HepG2 (cell line): Measurements from ENCODE around the gene NRL. TPM values are rescaled to one million over a fixed set of nuclear protein-coding genes. Genes with fewer than 3 reads are reported as not detected.

Experiments
- AGO1 ChIP-seq: fragments of 200-400 bp; formaldehyde crosslinking; IDR thresholded peaks from 2 replicates; pipeline ENCODE4 v1.6.1; 2017; ENCODE audit warnings: mild to moderate bottlenecking, low read depth, low read length, moderate library complexity; ENCODE audit not compliant: poor library complexity, severe bottlenecking
- FOXP4 ChIP-seq: sonication (generic); formaldehyde crosslinking; IDR thresholded peaks from 2 replicates; pipeline ENCODE4 v1.4.0; 2020; ENCODE audit warnings: missing genetic modification reagents
- GATA4 ChIP-seq: sonication (generic); IDR thresholded peaks from 2 replicates; pipeline ENCODE4 v1.6.1; 2016; ENCODE audit warnings: antibody characterized with exemption, low read depth, borderline replicate concordance
- GLMP ChIP-seq: sonication (generic); formaldehyde crosslinking; IDR thresholded peaks from 2 replicates; pipeline ENCODE4 v1.9.0; 2021; ENCODE audit warnings: missing genetic modification reagents, mild to moderate bottlenecking, borderline replicate concordance
- PRPF4 ChIP-seq: fragments of 200-400 bp; formaldehyde crosslinking; IDR thresholded peaks from 2 replicates; pipeline ENCODE4 v1.6.1; 2016; ENCODE audit warnings: low read length, low read depth; ENCODE audit not compliant: poor library complexity, severe bottlenecking
- TBX2 ChIP-seq: sonication (generic); formaldehyde crosslinking; IDR thresholded peaks from 2 replicates; pipeline ENCODE4 v1.5.0; 2020; ENCODE audit warnings: missing genetic modification reagents, mild to moderate bottlenecking, borderline replicate concordance
- TBX3 ChIP-seq: fragments of 450-650 bp; IDR thresholded peaks from 2 replicates; pipeline ENCODE4 v1.6.1; 2017; ENCODE audit warnings: antibody characterized with exemption, mild to moderate bottlenecking, inconsistent platforms, borderline replicate concordance
- ZNF292 ChIP-seq: sonication (generic); formaldehyde crosslinking; IDR thresholded peaks from 2 replicates; pipeline ENCODE4 v1.8.1; 2022; ENCODE audit warnings: mild to moderate bottlenecking, low read depth, missing genetic modification reagents, borderline replicate concordance
- ZNF383 ChIP-seq: sonication (generic); formaldehyde crosslinking; IDR thresholded peaks from 2 replicates; pipeline ENCODE4 v1.4.0; 2020; ENCODE audit warnings: missing genetic modification reagents, mild to moderate bottlenecking, borderline replicate concordance
- ZNF441 ChIP-seq: sonication (generic); formaldehyde crosslinking; IDR thresholded peaks from 2 replicates; pipeline ENCODE4 v1.7.0; 2021; ENCODE audit warnings: missing genetic modification reagents, borderline replicate concordance
- ZNF550 ChIP-seq: sonication (generic); formaldehyde crosslinking; IDR thresholded peaks from 2 replicates; pipeline ENCODE4 v1.4.0; 2020; ENCODE audit warnings: mild to moderate bottlenecking, missing genetic modification reagents, borderline replicate concordance
- ZNF598 ChIP-seq: sonication (generic); formaldehyde crosslinking; IDR thresholded peaks from 2 replicates; pipeline ENCODE4 v1.5.1; 2020; ENCODE audit warnings: mild to moderate bottlenecking, missing genetic modification reagents, borderline replicate concordance
- ZNF616 ChIP-seq: sonication (generic); formaldehyde crosslinking; IDR thresholded peaks from 2 replicates; pipeline ENCODE4 v1.5.0; 2020; ENCODE audit warnings: low read depth, mild to moderate bottlenecking, missing genetic modification reagents
- ZNF772 ChIP-seq: sonication (generic); formaldehyde crosslinking; IDR thresholded peaks from 2 replicates; pipeline ENCODE4 v1.5.0; 2020; ENCODE audit warnings: mild to moderate bottlenecking, missing genetic modification reagents
- polyA plus RNA-seq, 8 experiments: library from polyadenylated mRNA; depleted of rRNA in 3 of 8; stranded (reverse) in 7 of 8; unstranded in 1 of 8; fragments of >200 nt; fragmentation: Illumina TruSeq in 4 of 8; extraction: Trizol in 4 of 8; gene quantifications; 2 replicates each; pipeline versions ENCODE4 v1.2.1 to v1.2.3, GENCODE V29; 2011 to 2016; ENCODE audit warnings: low read depth in 4 of 8, missing spikeins in 1 of 8, mixed read lengths in 1 of 8; ENCODE audit not compliant: insufficient read depth in 1 of 8
- total RNA-seq, 5 experiments: library from RNA; depleted of rRNA; stranded (reverse); fragments of >200 nt; fragmentation: Illumina TruSeq; extraction: Trizol; gene quantifications; 2 replicates each; pipeline ENCODE4 v1.2.3, GENCODE V29; 2016; ENCODE audit warnings: low read depth in 1 of 5
- TF ChIP-seq, protein P1 (sequence below): sonication (generic); formaldehyde crosslinking; conservative IDR thresholded peaks from 2 replicates; pipeline ENCODE4 v1.4.0; 2020; ENCODE audit warnings: missing genetic modification reagents
- TF ChIP-seq, protein P2 (sequence below): sonication (generic); formaldehyde crosslinking; conservative IDR thresholded peaks from 2 replicates; pipeline ENCODE4 v1.8.0; 2022; ENCODE audit warnings: missing genetic modification reagents
- TF ChIP-seq, protein P3 (sequence below): sonication (generic); formaldehyde crosslinking; IDR thresholded peaks from 2 replicates; pipeline ENCODE4 v1.4.0; 2020; ENCODE audit warnings: missing genetic modification reagents

NRL gene
- total and polyA plus RNA-seq, 2 of the 13 experiments (the other 11 are each of a cell fraction or from before 2014, with no cell fraction given): 2.5 to 4.7 TPM

- no peak for TF ChIP-seq ZNF598 (CRISPR knock-in tag)
- no peak for TF ChIP-seq ZNF383 (CRISPR knock-in tag)
- TF ChIP-seq AGO1: peak; percentile 70
- TF ChIP-seq PRPF4: no peak
- TF ChIP-seq ZNF441: 0 out of 2 replicates have a peak, but pooled peaks have one; percentile 20
- TF ChIP-seq ZNF550 (CRISPR knock-in tag): no peak
- no peak for TF ChIP-seq TBX3
- no peak for TF ChIP-seq GATA4
- TF ChIP-seq, protein P1, sequence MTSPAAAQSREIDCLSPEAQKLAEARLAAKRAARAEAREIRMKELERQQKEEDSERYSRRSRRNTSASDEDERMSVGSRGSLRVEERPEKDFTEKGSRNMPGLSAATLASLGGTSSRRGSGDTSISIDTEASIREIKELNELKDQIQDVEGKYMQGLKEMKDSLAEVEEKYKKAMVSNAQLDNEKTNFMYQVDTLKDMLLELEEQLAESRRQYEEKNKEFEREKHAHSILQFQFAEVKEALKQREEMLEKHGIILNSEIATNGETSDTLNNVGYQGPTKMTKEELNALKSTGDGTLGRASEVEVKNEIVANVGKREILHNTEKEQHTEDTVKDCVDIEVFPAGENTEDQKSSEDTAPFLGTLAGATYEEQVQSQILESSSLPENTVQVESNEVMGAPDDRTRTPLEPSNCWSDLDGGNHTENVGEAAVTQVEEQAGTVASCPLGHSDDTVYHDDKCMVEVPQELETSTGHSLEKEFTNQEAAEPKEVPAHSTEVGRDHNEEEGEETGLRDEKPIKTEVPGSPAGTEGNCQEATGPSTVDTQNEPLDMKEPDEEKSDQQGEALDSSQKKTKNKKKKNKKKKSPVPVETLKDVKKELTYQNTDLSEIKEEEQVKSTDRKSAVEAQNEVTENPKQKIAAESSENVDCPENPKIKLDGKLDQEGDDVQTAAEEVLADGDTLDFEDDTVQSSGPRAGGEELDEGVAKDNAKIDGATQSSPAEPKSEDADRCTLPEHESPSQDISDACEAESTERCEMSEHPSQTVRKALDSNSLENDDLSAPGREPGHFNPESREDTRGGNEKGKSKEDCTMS (CRISPR knock-in tag): no peak
- no peak for TF ChIP-seq GLMP (CRISPR knock-in tag)
- TF ChIP-seq, protein P2, sequence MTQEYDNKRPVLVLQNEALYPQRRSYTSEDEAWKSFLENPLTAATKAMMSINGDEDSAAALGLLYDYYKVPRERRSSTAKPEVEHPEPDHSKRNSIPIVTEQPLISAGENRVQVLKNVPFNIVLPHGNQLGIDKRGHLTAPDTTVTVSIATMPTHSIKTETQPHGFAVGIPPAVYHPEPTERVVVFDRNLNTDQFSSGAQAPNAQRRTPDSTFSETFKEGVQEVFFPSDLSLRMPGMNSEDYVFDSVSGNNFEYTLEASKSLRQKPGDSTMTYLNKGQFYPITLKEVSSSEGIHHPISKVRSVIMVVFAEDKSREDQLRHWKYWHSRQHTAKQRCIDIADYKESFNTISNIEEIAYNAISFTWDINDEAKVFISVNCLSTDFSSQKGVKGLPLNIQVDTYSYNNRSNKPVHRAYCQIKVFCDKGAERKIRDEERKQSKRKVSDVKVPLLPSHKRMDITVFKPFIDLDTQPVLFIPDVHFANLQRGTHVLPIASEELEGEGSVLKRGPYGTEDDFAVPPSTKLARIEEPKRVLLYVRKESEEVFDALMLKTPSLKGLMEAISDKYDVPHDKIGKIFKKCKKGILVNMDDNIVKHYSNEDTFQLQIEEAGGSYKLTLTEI: no peak
- TF ChIP-seq, protein P3, sequence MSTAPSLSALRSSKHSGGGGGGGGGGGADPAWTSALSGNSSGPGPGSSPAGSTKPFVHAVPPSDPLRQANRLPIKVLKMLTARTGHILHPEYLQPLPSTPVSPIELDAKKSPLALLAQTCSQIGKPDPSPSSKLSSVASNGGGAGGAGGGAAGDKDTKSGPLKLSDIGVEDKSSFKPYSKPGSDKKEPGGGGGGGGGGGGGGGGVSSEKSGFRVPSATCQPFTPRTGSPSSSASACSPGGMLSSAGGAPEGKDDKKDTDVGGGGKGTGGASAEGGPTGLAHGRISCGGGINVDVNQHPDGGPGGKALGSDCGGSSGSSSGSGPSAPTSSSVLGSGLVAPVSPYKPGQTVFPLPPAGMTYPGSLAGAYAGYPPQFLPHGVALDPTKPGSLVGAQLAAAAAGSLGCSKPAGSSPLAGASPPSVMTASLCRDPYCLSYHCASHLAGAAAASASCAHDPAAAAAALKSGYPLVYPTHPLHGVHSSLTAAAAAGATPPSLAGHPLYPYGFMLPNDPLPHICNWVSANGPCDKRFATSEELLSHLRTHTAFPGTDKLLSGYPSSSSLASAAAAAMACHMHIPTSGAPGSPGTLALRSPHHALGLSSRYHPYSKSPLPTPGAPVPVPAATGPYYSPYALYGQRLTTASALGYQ (CRISPR knock-in tag): no peak
- peak; percentile 11; the same call in 1 of the 2 replicates for TF ChIP-seq TBX2 (CRISPR knock-in tag)
- no peak for TF ChIP-seq FOXP4 (CRISPR knock-in tag)
- peak; percentile 37; the same call in 1 of the 2 replicates for TF ChIP-seq ZNF292 (CRISPR knock-in tag)
- 0 out of 2 replicates have a peak, but pooled peaks have one; percentile 60 for TF ChIP-seq ZNF616 (CRISPR knock-in tag)
- no peak for TF ChIP-seq ZNF772 (CRISPR knock-in tag)
Measured at GRCh38 chr14:24052656-24053547, 61.8 kb downstream of the NRL start (continued).
